ENCODE results near the gene NXNL2. TPM values are rescaled to one million over a fixed set of nuclear protein-coding genes. Genes with fewer than 3 reads are reported as not detected.

Gene NXNL2
- total RNA-seq, 1 donor: 1.1 TPM

DNA sequence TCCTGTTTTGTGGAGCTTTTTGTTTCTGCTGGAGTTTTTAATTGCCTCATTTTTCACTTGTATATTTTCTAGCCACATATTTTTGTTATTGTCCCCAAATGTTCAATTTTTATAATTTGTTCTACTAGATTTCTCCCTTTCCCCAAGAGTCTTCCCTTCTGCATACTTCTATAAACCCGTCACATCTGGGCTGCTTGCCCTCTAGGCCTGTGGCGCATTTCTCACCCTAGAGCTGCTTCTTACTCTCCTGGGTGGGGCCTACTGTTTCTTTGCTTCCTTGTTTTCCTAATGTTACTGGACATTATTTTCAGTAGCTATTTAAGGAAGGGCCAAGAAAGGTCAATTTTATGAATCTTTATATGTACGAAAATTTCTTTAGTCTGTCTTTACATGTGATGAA is 51.5 kb downstream of the NXNL2 start:
- TF ChIP-seq, protein P1, sequence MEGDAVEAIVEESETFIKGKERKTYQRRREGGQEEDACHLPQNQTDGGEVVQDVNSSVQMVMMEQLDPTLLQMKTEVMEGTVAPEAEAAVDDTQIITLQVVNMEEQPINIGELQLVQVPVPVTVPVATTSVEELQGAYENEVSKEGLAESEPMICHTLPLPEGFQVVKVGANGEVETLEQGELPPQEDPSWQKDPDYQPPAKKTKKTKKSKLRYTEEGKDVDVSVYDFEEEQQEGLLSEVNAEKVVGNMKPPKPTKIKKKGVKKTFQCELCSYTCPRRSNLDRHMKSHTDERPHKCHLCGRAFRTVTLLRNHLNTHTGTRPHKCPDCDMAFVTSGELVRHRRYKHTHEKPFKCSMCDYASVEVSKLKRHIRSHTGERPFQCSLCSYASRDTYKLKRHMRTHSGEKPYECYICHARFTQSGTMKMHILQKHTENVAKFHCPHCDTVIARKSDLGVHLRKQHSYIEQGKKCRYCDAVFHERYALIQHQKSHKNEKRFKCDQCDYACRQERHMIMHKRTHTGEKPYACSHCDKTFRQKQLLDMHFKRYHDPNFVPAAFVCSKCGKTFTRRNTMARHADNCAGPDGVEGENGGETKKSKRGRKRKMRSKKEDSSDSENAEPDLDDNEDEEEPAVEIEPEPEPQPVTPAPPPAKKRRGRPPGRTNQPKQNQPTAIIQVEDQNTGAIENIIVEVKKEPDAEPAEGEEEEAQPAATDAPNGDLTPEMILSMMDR (IDR thresholded peaks at IDR 0.05; ENCODE audit: insufficient read depth, low read length): no peak
- DNase-seq (ENCODE audit: low read depth): peak; percentile 63
- no peak overlapping the region for H3K4me3 ChIP-seq (ENCODE audit: low read depth, low read length)

DNA sequence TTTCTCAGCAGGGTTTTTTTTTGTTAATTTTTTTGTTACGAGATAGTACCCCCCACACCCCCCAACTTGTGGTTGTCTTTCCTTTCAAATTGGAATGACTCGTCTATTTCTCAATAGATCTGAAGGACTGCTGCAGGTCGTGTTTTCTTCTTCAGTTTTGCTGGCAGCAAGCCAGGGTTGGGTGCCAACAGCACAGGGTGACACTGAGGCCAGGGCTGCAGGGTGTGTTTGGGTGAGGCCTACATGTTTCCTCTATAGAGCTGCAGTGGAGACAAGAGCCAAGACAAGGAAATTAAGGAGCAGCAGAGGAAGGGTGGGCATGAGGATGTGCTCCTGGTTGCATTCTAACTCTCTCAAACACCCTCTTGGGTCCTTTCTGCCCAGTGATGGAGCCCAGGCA is 52.2 kb downstream of the NXNL2 start:
- TF ChIP-seq, protein P1 (IDR thresholded peaks at IDR 0.05; ENCODE audit: insufficient read depth, low read length): no peak
- peak; percentile 22 for DNase-seq (ENCODE audit: low read depth)
- H3K4me3 ChIP-seq (ENCODE audit: low read depth, low read length): no peak overlapping the region

DNA sequence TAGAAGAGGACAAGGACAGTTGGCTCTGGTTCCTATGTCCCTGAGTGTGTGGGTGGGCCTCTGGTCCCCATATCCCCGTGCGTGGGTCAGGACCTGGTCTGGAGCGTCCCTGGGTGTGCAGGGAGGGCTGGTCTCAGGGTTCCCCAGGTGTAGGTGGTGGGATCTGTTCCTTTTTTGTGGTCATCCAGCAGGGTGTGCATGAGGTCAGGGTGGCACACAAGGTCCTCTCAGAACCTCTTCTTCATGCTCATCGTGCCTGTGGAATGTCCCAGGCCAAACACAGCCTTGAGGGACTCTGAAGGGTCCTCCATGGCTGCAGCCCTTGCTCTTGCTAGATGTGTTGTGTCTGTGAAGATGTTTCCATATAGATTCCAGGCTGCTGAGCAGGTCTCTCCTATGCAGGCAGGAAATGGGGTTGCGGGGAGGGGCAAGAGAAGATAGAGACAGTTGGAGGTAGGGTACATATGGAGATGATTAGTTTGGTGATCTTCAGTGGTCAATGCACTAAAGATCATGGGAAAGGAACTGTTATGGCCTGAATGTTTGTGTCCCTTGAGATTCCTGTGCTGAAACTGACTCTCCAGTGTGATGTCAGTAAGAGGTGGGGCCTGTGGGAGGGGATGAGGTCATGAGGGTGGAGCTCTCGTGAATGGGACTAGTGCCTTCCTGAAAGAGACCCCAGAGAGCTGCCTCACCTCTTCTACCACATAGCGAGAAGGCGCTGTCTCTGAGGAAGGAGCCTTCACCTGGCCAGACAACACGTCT is 53.1 kb downstream of the NXNL2 start:
- TF ChIP-seq, protein P1 (IDR thresholded peaks at IDR 0.05; ENCODE audit: insufficient read depth, low read length): no peak
- no peak overlapping the region for H3K4me3 ChIP-seq (ENCODE audit: low read depth, low read length)
- no peak for DNase-seq (ENCODE audit: low read depth)

DNA sequence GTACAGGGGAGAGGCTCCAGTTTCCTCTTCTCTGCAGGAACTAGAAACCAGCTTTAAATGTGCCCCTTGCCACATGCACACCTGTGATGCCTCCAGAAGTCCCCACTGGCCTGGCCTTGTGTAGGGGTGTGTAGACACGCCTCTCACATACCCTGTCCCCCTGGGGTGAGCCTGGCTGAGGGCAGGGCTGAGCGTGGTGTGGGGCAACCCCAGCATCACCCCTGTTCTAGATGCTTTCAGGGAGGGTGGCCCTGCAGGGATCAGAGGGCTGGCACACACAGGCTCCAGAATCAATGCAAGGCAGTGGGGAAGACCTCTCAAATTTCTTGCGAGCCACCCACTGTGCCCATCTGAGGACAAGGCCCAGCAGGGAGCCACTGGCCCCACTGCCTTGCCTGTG is 54.7 kb downstream of the NXNL2 start:
- no peak overlapping the region for H3K4me3 ChIP-seq (ENCODE audit: low read depth, low read length)
- DNase-seq (ENCODE audit: low read depth): no peak
- TF ChIP-seq, protein P1 (IDR thresholded peaks at IDR 0.05; ENCODE audit: insufficient read depth, low read length): no peak

DNA sequence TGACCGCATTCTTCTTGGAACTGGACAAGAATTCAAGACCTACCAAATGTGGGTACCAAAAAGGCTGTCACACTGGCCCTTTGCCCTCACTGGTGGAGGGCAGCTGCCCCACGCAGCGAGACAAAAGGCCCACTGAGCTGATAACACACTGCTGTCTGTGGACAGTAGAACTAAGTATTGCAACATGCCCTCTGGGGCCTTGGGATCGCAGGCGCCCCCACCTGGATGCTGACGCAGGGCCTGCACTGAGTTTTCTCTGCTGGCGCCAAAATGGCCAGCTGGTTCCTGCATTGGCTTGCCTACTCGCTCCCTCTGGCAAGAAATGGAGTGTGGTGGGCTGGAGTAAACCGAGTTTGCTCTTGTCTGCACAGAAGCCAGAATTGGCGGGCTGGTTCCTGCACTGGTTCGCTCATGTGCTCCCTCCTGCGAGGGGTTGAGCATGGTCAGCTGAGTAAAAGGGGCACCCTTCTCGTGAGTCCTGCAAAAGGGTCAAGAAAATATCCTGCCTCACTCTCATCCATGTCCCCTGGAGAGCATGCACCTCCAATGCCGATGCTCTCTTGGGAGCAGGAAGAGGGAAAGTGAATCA is 55.7 kb downstream of the NXNL2 start:
- TF ChIP-seq, protein P1 (IDR thresholded peaks at IDR 0.05; ENCODE audit: insufficient read depth, low read length): no peak
- DNase-seq (ENCODE audit: low read depth): no peak
- no peak overlapping the region for H3K4me3 ChIP-seq (ENCODE audit: low read depth, low read length)

DNA sequence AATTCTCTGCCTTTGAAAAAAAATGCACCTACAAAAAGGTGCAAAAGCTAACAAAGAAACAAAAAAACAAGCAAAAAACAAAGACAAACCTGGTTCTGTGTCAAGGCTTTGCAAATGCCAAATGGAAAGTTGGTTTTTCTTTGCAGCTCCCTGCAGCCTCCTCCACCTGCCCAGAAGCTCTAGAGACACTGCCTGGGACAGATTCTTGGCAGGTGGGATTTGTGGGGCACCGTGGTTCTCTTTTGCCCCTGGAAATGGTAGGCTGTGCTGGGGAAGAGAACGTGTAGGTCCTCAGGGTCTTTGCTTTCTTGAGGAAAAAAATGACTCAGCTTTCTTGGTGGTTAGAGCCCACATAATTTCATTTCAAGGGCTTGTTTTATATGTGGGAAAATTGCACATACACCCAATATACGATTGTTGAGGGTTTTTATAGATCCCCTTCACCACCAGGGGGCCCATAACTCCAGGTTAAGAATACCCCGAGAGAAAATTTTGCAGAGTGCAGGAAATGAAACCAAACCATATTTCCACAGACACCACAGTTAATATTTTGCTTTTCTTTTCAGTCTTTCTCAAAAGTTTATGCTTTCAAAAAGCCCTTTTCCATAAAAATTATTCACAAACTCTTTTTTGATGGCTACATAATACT is 58.7 kb downstream of the NXNL2 start:
- H3K4me3 ChIP-seq (ENCODE audit: low read depth, low read length): no peak overlapping the region
- TF ChIP-seq, protein P1 (IDR thresholded peaks at IDR 0.05; ENCODE audit: insufficient read depth, low read length): peak; percentile 74
- peak; percentile 86 for DNase-seq (ENCODE audit: low read depth)

Other genes with a start within 250 kb of the NXNL2 start
- 92.5 and 135 TPM in 2 replicates for gene SPIN1, start 146.7 kb upstream of the NXNL2 start, total RNA-seq (ENCODE audit: low replicate concordance)